OCI-LY7 (cell line): ENCODE data around the gene TOLLIP.

ENCODE experiments used
- EZH2phosphoT487 ChIP-seq: fragments of 200-600 bp; sonication (generic); IDR thresholded peaks from 2 replicates; pipeline ENCODE4 v1.6.1; 2018; ENCODE audit warnings: low read depth, borderline replicate concordance, mild to moderate bottlenecking, mixed run types, antibody characterized with exemption, low read length, moderate library complexity, mixed read lengths
- TF ChIP-seq, protein P1 (sequence below): fragments of 200-600 bp; sonication (generic); conservative IDR thresholded peaks from 2 replicates; pipeline ENCODE4 v1.5.1; 2014; ENCODE audit warnings: mild to moderate bottlenecking, antibody characterized with exemption, low read length, moderate library complexity, mixed read lengths

DNA sequence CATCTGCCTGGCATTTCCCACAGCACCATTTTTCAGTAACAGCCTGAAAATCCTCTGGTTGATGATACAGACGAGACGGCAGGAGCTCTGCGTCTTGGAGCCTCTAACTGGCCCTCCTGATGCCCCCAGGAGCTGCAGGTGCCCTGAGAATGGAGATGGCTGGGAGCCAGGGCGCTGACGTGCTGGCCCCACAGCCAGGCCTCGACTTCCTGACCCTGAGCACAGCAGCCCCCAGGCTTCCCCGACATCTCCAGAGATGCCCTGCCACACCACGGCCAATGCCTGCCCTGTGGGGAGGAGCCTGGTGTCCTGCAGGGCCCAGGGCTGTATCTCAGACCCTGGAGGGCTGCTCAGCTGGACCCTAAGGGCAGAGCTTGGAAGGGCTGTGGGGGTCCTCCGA is 21.5 kb downstream of the TOLLIP start:
- TF ChIP-seq, protein P1, sequence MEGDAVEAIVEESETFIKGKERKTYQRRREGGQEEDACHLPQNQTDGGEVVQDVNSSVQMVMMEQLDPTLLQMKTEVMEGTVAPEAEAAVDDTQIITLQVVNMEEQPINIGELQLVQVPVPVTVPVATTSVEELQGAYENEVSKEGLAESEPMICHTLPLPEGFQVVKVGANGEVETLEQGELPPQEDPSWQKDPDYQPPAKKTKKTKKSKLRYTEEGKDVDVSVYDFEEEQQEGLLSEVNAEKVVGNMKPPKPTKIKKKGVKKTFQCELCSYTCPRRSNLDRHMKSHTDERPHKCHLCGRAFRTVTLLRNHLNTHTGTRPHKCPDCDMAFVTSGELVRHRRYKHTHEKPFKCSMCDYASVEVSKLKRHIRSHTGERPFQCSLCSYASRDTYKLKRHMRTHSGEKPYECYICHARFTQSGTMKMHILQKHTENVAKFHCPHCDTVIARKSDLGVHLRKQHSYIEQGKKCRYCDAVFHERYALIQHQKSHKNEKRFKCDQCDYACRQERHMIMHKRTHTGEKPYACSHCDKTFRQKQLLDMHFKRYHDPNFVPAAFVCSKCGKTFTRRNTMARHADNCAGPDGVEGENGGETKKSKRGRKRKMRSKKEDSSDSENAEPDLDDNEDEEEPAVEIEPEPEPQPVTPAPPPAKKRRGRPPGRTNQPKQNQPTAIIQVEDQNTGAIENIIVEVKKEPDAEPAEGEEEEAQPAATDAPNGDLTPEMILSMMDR, result no peak
- TF ChIP-seq EZH2phosphoT487, result no peak
